GM21529 (cell line): ENCODE results near the gene CAPZB.
"Not testable (repeated sequence)": the region's sequence is repeated elsewhere in the genome, so short reads cannot be mapped to it uniquely, and the experiment has no call there.

Experiments used
- ATAC-seq: cut with Tn5 transposase; IDR thresholded peaks from one replicate; pipeline ENCODE4 v1.9.1; 2021; ENCODE audit not compliant: unreplicated experiment

Gene CAPZB

GRCh38 chr1:19315378-19316198, 169.8 kb downstream of the CAPZB start:
- peak; percentile 33 for ATAC-seq

GRCh38 chr1:19313961-19314882, 171.1 kb downstream of the CAPZB start:
- ATAC-seq = no peak

DNA sequence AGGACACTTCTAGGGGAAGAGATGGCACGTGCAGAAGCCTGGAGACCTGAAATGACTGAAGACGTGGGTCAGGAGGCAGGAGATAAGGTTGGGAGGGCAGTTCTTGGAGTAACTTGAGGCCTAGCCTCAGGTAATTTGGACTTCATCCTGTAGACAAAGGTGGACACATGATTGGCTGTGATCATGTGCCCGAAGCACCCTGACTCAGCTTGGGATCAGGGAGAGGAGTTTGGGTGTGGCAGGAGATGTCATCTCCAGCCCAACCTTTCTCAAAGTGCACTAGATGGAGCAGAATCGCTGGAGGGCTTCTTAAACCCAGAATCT, 171.7 kb downstream of the CAPZB start:
- no peak for ATAC-seq

GRCh38 chr1:19312782-19313635, 172.3 kb downstream of the CAPZB start:
- peak; percentile 27 for ATAC-seq

GRCh38 chr1:19311931-19312781, 173.2 kb downstream of the CAPZB start, which contains the start of the genes AKR7A2 and SLC66A1:
Gene AKR7A2, minus strand, starts transcription at chr1:19312144. Its CDS starts 20 bp downstream, at chr1:19312124.
Gene SLC66A1, plus strand, starts transcription at chr1:19312326. Its CDS starts 5,352 bp downstream, at chr1:19317678.
- ATAC-seq = peak; percentile 59

- ATAC-seq = no peak
Observed at GRCh38 chr1:19311503-19311930, 173.8 kb downstream of the CAPZB start.

- no peak for ATAC-seq
Observed at GRCh38 chr1:19310720-19311502, 174.4 kb downstream of the CAPZB start.

DNA sequence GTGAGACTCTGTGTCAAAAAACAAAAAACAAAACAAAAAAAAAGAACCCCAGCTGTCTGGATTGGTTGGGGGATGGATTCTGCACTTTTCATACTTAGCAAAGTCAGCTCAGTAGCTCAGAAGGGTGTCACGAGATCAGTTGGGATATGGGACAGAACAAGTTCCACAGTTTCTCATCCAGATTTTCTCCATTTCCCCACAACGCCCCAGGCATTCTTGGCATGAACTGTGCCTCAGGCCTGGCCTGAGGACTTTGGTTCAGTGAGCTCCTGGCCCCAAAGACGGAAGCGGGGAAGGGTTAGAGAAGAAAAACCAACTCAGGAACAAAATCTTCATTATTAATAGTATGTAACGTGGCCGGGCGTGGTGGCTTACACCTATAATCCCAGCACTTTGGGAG, 175.3 kb downstream of the CAPZB start:
- no peak for ATAC-seq

GRCh38 chr1:19309123-19309813, 176.1 kb downstream of the CAPZB start:
- no peak for ATAC-seq

GRCh38 chr1:19308509-19308907, 176.8 kb downstream of the CAPZB start:
- no peak for ATAC-seq

- no peak for ATAC-seq
Observed at GRCh38 chr1:19307794-19308508, 177.4 kb downstream of the CAPZB start.

GRCh38 chr1:19306941-19307340, 178.4 kb downstream of the CAPZB start:
- no peak for ATAC-seq

DNA sequence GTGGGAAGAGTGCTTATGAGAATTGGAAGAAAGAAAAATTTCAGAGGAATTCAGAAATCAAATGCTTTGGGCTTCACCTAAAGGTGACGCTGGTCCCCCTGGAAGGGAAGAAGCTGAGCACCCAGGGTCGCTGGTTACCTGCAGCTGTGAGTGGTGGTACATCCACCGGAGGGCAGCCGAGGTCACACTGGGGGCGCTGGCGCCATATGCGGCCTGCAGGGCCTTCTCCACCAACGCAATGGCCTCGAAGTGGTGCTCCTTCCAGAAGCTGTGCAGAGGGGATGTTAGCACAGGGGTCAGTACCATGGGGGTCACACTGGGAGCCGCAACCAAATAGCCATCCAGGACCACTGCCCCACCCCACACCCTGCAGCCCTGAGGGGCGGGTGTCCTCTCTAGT, 179.5 kb downstream of the CAPZB start:
- no peak for ATAC-seq

GRCh38 chr1:19304081-19304480, 181.3 kb downstream of the CAPZB start:
- not testable (repeated sequence) for ATAC-seq

DNA sequence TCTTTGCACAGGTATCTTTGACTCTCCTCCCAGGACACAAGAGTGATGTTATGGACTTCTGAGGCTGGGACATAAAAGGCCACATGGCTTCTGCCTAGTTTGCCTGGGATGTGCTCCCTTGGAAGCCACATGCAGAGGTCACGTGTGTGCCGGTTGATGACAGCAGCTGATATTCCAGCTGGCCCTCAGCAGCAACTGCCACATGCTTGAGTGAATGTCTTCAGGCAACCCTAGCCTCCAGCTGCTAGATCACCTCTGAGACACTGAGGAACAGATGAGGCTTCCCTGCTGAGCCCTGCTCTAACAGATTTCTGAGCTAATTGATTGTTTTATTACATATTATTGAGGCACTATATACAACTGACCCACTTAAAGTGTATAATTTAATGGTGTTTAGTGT, 185.1 kb downstream of the CAPZB start:
- no peak for ATAC-seq

GRCh38 chr1:19294638-19295037, 190.7 kb downstream of the CAPZB start:
- ATAC-seq = no peak

- ATAC-seq = no peak
Observed at GRCh38 chr1:19289244-19289643, 196.1 kb downstream of the CAPZB start.
